ENCODE results near the gene SNX21.
A peak's percentile ranks its signal among the peaks of the same experiment; 100 is the strongest.
"Not testable (repeated sequence)": the region's sequence is repeated elsewhere in the genome, so short reads cannot be mapped to it uniquely, and the experiment has no call there.

The SNX21 gene

DNA sequence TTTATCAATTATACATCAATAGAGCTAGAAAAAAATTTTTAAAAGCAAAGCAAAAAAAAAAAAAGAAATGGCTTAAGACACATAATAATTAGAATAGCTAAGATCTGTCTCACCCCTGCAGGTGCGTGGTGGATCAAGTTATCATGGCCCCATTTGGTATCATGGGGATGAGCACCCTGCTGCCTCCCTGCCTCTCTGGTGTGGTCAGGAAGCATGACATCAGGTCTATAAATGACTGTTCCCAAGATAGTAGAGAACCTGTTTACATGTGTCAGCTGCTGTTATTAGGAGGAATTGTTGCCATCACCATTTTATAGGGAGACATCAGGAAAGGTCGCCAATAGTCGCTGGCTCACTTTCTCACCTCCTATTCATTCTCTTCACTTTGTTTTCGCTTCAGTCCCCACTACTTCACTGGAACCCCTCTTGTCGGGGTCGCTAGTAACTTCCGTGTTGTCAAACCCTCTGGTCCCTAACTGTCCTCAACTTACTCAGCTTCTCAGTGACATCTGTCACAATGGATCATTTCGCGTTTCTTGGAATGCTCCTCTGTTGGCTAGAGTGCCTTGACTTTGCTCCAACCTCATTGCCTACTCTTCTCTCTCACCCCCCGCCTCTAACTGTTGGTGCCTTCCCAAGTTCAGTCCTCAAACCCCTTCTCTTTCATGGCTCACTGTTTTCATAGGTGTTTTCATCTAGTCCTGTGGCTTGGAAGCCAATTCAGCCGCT, 37.1 kb upstream of the SNX21 start:
- Histone ChIP-seq H3K9ac (ENCODE audit: low read depth, low read length) (no peak overlapping the region), H3K4me2 (ENCODE audit: insufficient read depth, low read length) (no peak overlapping the region), H3K27me3 (ENCODE audit: insufficient read depth, low read length, poor library complexity) (no peaks in the 10 kb centered on the region), H3K4me3 (ENCODE audit: low read depth in 1 of 2, low read length in 2 of 2) (no peak overlapping the region), H3K79me2 (ENCODE audit: insufficient read depth, low read length) (peaks cover 21% of the 10 kb centered on the region), H3K27ac (ENCODE audit: low read length) (no peak overlapping the region), H4K20me1 (ENCODE audit: insufficient read depth, low read length) (no peaks in the 10 kb centered on the region), H3K9me3 (ENCODE audit: insufficient read depth, low read length, severe bottlenecking) (no peaks in the 10 kb centered on the region), H2AFZ (ENCODE audit: low read depth, low read length) (no peak overlapping the region), H3K36me3 (ENCODE audit: insufficient read depth, low read length) (peaks cover 45% of the 10 kb centered on the region), H3K4me1 (ENCODE audit: insufficient read depth, low read length) (peaks cover 13% of the 10 kb centered on the region)
- no peak for DNase-seq
- no peak for ATAC-seq (ENCODE audit: insufficient read depth, low read depth)
- TF ChIP-seq EZH2 (IDR thresholded peaks at IDR 0.05; ENCODE audit: borderline replicate concordance, low read depth, low read length, severe bottlenecking), result no peak
- TF ChIP-seq, protein P1, sequence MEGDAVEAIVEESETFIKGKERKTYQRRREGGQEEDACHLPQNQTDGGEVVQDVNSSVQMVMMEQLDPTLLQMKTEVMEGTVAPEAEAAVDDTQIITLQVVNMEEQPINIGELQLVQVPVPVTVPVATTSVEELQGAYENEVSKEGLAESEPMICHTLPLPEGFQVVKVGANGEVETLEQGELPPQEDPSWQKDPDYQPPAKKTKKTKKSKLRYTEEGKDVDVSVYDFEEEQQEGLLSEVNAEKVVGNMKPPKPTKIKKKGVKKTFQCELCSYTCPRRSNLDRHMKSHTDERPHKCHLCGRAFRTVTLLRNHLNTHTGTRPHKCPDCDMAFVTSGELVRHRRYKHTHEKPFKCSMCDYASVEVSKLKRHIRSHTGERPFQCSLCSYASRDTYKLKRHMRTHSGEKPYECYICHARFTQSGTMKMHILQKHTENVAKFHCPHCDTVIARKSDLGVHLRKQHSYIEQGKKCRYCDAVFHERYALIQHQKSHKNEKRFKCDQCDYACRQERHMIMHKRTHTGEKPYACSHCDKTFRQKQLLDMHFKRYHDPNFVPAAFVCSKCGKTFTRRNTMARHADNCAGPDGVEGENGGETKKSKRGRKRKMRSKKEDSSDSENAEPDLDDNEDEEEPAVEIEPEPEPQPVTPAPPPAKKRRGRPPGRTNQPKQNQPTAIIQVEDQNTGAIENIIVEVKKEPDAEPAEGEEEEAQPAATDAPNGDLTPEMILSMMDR (IDR thresholded peaks at IDR 0.05; ENCODE audit: borderline replicate concordance, extremely low read depth, low read length, poor library complexity, severe bottlenecking), result no peak

DNA sequence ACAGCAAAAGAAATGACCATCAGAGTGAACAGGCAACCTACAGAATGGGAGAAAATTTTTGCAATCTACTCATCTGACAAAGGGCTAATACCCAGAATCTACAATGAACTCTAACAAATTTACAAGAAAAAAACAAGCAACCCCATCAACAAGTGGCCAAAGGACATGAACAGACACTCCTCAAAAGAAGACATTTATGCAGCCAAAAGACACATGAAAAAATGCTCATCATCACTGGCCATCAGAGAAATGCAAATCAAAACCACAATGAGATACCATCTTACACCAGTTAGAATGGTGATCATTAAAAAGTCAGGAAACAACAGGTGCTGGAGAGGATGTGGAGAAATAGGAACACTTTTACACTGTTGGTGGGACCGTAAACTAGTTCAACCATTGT, 36.1 kb upstream of the SNX21 start:
- not testable (repeated sequence) for H3K9me3 ChIP-seq (ENCODE audit: insufficient read depth, low read length, severe bottlenecking); H3K27me3 ChIP-seq (ENCODE audit: insufficient read depth, low read length, poor library complexity); H3K4me1 ChIP-seq (ENCODE audit: insufficient read depth, low read length); H4K20me1 ChIP-seq (ENCODE audit: insufficient read depth, low read length); H3K4me2 ChIP-seq (ENCODE audit: insufficient read depth, low read length); H3K4me3 ChIP-seq (ENCODE audit: low read depth in 1 of 2, low read length in 2 of 2); H2AFZ ChIP-seq (ENCODE audit: low read depth, low read length); H3K27ac ChIP-seq (ENCODE audit: low read length); ATAC-seq (ENCODE audit: insufficient read depth, low read depth); DNase-seq; H3K9ac ChIP-seq (ENCODE audit: low read depth, low read length)
- Histone ChIP-seq H3K79me2 (ENCODE audit: insufficient read depth, low read length) (peaks cover 12% of the 10 kb centered on the region), H3K36me3 (ENCODE audit: insufficient read depth, low read length) (peaks cover 54% of the 10 kb centered on the region)

- not testable (repeated sequence) for H3K79me2 ChIP-seq (ENCODE audit: insufficient read depth, low read length); H2AFZ ChIP-seq (ENCODE audit: low read depth, low read length); H3K27ac ChIP-seq (ENCODE audit: low read length); H3K9ac ChIP-seq (ENCODE audit: low read depth, low read length); H4K20me1 ChIP-seq (ENCODE audit: insufficient read depth, low read length); H3K4me3 ChIP-seq (ENCODE audit: low read depth in 1 of 2, low read length in 2 of 2); ATAC-seq (ENCODE audit: insufficient read depth, low read depth); H3K4me2 ChIP-seq (ENCODE audit: insufficient read depth, low read length); H3K9me3 ChIP-seq (ENCODE audit: insufficient read depth, low read length, severe bottlenecking); DNase-seq; H3K27me3 ChIP-seq (ENCODE audit: insufficient read depth, low read length, poor library complexity); H3K4me1 ChIP-seq (ENCODE audit: insufficient read depth, low read length)
- H3K36me3 ChIP-seq (ENCODE audit: insufficient read depth, low read length), result peaks cover 54% of the 10 kb centered on the region
Measured at GRCh38 chr20:45797955-45798354, 35.6 kb upstream of the SNX21 start.

GRCh38 chr20:45798935-45799642, 34.5 kb upstream of the SNX21 start:
- peak; percentile 99 for ATAC-seq (ENCODE audit: insufficient read depth, low read depth)
- H3K27me3 ChIP-seq (ENCODE audit: insufficient read depth, low read length, poor library complexity), result no peaks in the 10 kb centered on the region

More at GRCh38 chr20:45798935-45799642, 34.5 kb upstream of the SNX21 start:
- Histone ChIP-seq H3K27ac (ENCODE audit: low read length) (peak overlapping the region; percentile 2; the same call in 1 of the 2 replicates), H3K4me2 (ENCODE audit: insufficient read depth, low read length) (no peak overlapping the region), H3K9me3 (ENCODE audit: insufficient read depth, low read length, severe bottlenecking) (no peaks in the 10 kb centered on the region), H3K4me1 (ENCODE audit: insufficient read depth, low read length) (no peaks in the 10 kb centered on the region; the same call in 1 of the 2 replicates), H3K36me3 (ENCODE audit: insufficient read depth, low read length) (peaks cover 60% of the 10 kb centered on the region), H3K79me2 (ENCODE audit: insufficient read depth, low read length) (0 out of 2 replicates have a peak, but pooled peaks cover 3% of the 10 kb centered on the region), H2AFZ (ENCODE audit: low read depth, low read length) (no peak overlapping the region), H3K4me3 (ENCODE audit: low read depth in 1 of 2, low read length in 2 of 2) (no peak overlapping the region), H4K20me1 (ENCODE audit: insufficient read depth, low read length) (no peaks in the 10 kb centered on the region), H3K9ac (ENCODE audit: low read depth, low read length) (no peak overlapping the region)
- TF ChIP-seq, protein P1 (IDR thresholded peaks at IDR 0.05; ENCODE audit: borderline replicate concordance, extremely low read depth, low read length, poor library complexity, severe bottlenecking), result peak; percentile 91
- no peak for TF ChIP-seq EZH2 (IDR thresholded peaks at IDR 0.05; ENCODE audit: borderline replicate concordance, low read depth, low read length, severe bottlenecking)
- DNase-seq, result peak; percentile 75
